Transverse colon (tissue), 4 donors: ENCODE data around the gene SLC10A2. TPM values are rescaled to one million over a fixed set of nuclear protein-coding genes. Genes with fewer than 3 reads are reported as not detected.

Source experiments
- DNase-seq: peaks from one replicate; pipeline ENCODE4 v3.0.0-alpha.2; 2019
- H3K27ac ChIP-seq, 4 donors: fragments of 200-600 bp; sonication (generic); 2 replicates each; pipeline ENCODE4 v1.5.1; 2016 to 2018; ENCODE audit warnings: inconsistent platforms in 4 of 4
- H3K27me3 ChIP-seq: fragments of 200-600 bp; sonication (generic); 2 replicates; pipeline ENCODE4 v1.5.1; 2017; ENCODE audit warnings: inconsistent platforms
- H3K36me3 ChIP-seq, 4 donors: fragments of 200-600 bp; sonication (generic); 2 replicates each; pipeline ENCODE4 v1.5.1; 2017 to 2019; ENCODE audit warnings: inconsistent platforms in 4 of 4
- H3K4me1 ChIP-seq, 4 donors: fragments of 200-600 bp; sonication (generic); 2 replicates each; pipeline ENCODE4 v1.5.1; 2017 to 2020; ENCODE audit warnings: inconsistent platforms in 4 of 4
- H3K4me3 ChIP-seq, 4 donors: fragments of 200-600 bp; sonication (generic); 1 replicate in 1 of 4; 2 replicates in 3 of 4; pipeline versions ENCODE4 v1.5.1 to v1.6.1; 2017 to 2019; ENCODE audit warnings: inconsistent platforms in 4 of 4
- H3K9me3 ChIP-seq, 2 donors: fragments of 200-600 bp; sonication (generic); 2 replicates each; pipeline ENCODE4 v1.5.1; 2017 to 2019; ENCODE audit warnings: inconsistent platforms in 2 of 2
- CTCF ChIP-seq, 5 experiments: fragments of 200-600 bp in 3 of 5; fragments of 450-650 bp in 2 of 5; sonication (generic) in 3 of 5; IDR thresholded peaks; 1 replicate in 2 of 5; 2 replicates in 3 of 5; pipeline ENCODE4 v1.5.1; 2016 to 2017; ENCODE audit warnings: antibody characterized with exemption in 5 of 5, inconsistent platforms in 3 of 5, mild to moderate bottlenecking in 2 of 5, moderate library complexity in 1 of 5
- EP300 ChIP-seq: sonication (generic); formaldehyde crosslinking; IDR thresholded peaks from one replicate; pipeline ENCODE4 v1.6.1; 2017; ENCODE audit warnings: antibody characterized with exemption, low read depth
- POLR2A ChIP-seq: fragments of 450-650 bp; IDR thresholded peaks from one replicate; pipeline ENCODE4 v1.6.1; 2016; ENCODE audit warnings: antibody characterized with exemption, mild to moderate bottlenecking, moderate library complexity
- POLR2AphosphoS5 ChIP-seq, 3 donors: sonication (generic); formaldehyde crosslinking; IDR thresholded peaks; one replicate each; pipeline ENCODE4 v1.6.1; 2016; ENCODE audit warnings: antibody characterized with exemption in 3 of 3
- WGBS, 2 donors: methylation state at CpG; one replicate each; pipeline ENCODE4 v1.1.5; 2018; ENCODE audit warnings: low coverage in 1 of 2; 5-methylcytosine and 5-hydroxymethylcytosine counted together
- in situ Hi-C, 4 donors: fragments of 200-750 bp; cut with MboI; loops; one replicate each; pipeline versions ENCODE4 v1.15.0 to v1.15.1; 2017; ENCODE audit warnings: low sequenced_read_pairs in 3 of 4, low pct_ligation_motif_present in 1 of 4, low pct_unique_long_range_greater_than_20kb in 1 of 4
- intact Hi-C: fragments of 100-400 bp; cut with DNase I; formaldehyde crosslinking; loops from one replicate; pipeline ENCODE4 v1.15.1; 2023; ENCODE audit warnings: low total_unique reads
- total RNA-seq, 4 donors: library from RNA; depleted of rRNA; stranded (reverse); fragments of >200 nt; gene quantifications; one replicate each; pipeline ENCODE4 v1.1.0, GENCODE V29; 2016

The SLC10A2 gene
- total RNA-seq, 4 donors from 2014 or later: 3.0 TPM; not detected in 3

GRCh38 chr13:103040006-103040405, 26.2 kb downstream of the SLC10A2 start:
- WGBS, 2 donors: 38 to 78% methylated on average over 1 of the region's 1 CpG
- DNase-seq: no peak
- no peaks in the 10 kb centered on the region for H3K9me3 ChIP-seq
- intact Hi-C loops: no loop called here
- TF ChIP-seq POLR2A: no peak
- TF ChIP-seq EP300: no peak
- no peak overlapping the region for H3K4me3 ChIP-seq
- no peak overlapping the region for H3K27ac ChIP-seq
- in situ Hi-C loops: no loop called here
- H3K36me3 ChIP-seq: no peaks in the 10 kb centered on the region
- H3K4me1 ChIP-seq: no peaks in the 10 kb centered on the region
- H3K27me3 ChIP-seq: no peaks in the 10 kb centered on the region

GRCh38 chr13:103039183-103039582, 27.0 kb downstream of the SLC10A2 start:
- H3K4me3 ChIP-seq: no peak overlapping the region
- no peaks in the 10 kb centered on the region for H3K4me1 ChIP-seq
- no peak overlapping the region for H3K27ac ChIP-seq
- 28 to 56% methylated on average over 2 of the region's 2 CpGs for WGBS, 2 donors
- DNase-seq: no peak
- H3K9me3 ChIP-seq: no peaks in the 10 kb centered on the region
- no peak for TF ChIP-seq POLR2A
- TF ChIP-seq EP300: no peak
- TF ChIP-seq POLR2AphosphoS5 (IDR thresholded peaks at IDR 0.05): no peak
- no peak for TF ChIP-seq CTCF (IDR thresholded peaks at IDR 0.05)
- H3K36me3 ChIP-seq: no peaks in the 10 kb centered on the region
- intact Hi-C loops (no loop called here), in situ Hi-C loops (no loop called here)
- no peaks in the 10 kb centered on the region for H3K27me3 ChIP-seq

- H3K27me3 ChIP-seq: no peaks in the 10 kb centered on the region
- no peak overlapping the region for H3K4me3 ChIP-seq
- in situ Hi-C loops (no loop called here), intact Hi-C loops (no loop called here)
- TF ChIP-seq CTCF (IDR thresholded peaks at IDR 0.05) (no peak), EP300 (no peak), POLR2A (no peak), POLR2AphosphoS5 (IDR thresholded peaks at IDR 0.05) (no peak)
- no peak overlapping the region for H3K27ac ChIP-seq
- no peaks in the 10 kb centered on the region for H3K36me3 ChIP-seq
- H3K9me3 ChIP-seq: no peaks in the 10 kb centered on the region
- DNase-seq: no peak
- H3K4me1 ChIP-seq: no peaks in the 10 kb centered on the region
- WGBS, 2 donors: 40 to 65% methylated on average over 1 of the region's 1 CpG
Measured at GRCh38 chr13:103036268-103036667, 29.9 kb downstream of the SLC10A2 start.

- Histone ChIP-seq H3K9me3 (no peaks in the 10 kb centered on the region), H3K4me1 (no peaks in the 10 kb centered on the region), H3K27ac (no peak overlapping the region), H3K4me3 (no peak overlapping the region), H3K36me3 (no peaks in the 10 kb centered on the region), H3K27me3 (no peaks in the 10 kb centered on the region)
- intact Hi-C loops (no loop called here), in situ Hi-C loops (no loop called here)
- WGBS, 2 donors: 62 to 64% methylated on average over 2 of the region's 2 CpGs
- TF ChIP-seq EP300 (no peak), POLR2AphosphoS5 (IDR thresholded peaks at IDR 0.05) (no peak), POLR2A (no peak), CTCF (IDR thresholded peaks at IDR 0.05) (no peak)
- DNase-seq: no peak
Measured at GRCh38 chr13:103033999-103034398, 32.2 kb downstream of the SLC10A2 start.

- WGBS, 2 donors: 13 to 24% methylated on average over 1 to 2 of the region's 2 CpGs
- no peak for DNase-seq
- Histone ChIP-seq H3K4me3 (no peak overlapping the region), H3K27me3 (no peaks in the 10 kb centered on the region), H3K36me3 (no peaks in the 10 kb centered on the region), H3K27ac (no peak overlapping the region), H3K4me1 (no peaks in the 10 kb centered on the region), H3K9me3 (no peaks in the 10 kb centered on the region)
- no peak for TF ChIP-seq EP300
- TF ChIP-seq CTCF (IDR thresholded peaks at IDR 0.05): no peak
- TF ChIP-seq POLR2AphosphoS5 (IDR thresholded peaks at IDR 0.05): no peak
- no peak for TF ChIP-seq POLR2A
- in situ Hi-C loops: no loop called here
- intact Hi-C loops: no loop called here
Measured at GRCh38 chr13:103031332-103031873, 34.8 kb downstream of the SLC10A2 start.
